HG03095 (cell line): ENCODE results near the gene RHBDD1.

Experiments
- ATAC-seq: cut with Tn5 transposase; IDR thresholded peaks from one replicate; pipeline ENCODE4 v1.9.1; 2021; ENCODE audit warnings: moderate library complexity; ENCODE audit not compliant: unreplicated experiment

RHBDD1 gene, protein sequence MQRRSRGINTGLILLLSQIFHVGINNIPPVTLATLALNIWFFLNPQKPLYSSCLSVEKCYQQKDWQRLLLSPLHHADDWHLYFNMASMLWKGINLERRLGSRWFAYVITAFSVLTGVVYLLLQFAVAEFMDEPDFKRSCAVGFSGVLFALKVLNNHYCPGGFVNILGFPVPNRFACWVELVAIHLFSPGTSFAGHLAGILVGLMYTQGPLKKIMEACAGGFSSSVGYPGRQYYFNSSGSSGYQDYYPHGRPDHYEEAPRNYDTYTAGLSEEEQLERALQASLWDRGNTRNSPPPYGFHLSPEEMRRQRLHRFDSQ

DNA sequence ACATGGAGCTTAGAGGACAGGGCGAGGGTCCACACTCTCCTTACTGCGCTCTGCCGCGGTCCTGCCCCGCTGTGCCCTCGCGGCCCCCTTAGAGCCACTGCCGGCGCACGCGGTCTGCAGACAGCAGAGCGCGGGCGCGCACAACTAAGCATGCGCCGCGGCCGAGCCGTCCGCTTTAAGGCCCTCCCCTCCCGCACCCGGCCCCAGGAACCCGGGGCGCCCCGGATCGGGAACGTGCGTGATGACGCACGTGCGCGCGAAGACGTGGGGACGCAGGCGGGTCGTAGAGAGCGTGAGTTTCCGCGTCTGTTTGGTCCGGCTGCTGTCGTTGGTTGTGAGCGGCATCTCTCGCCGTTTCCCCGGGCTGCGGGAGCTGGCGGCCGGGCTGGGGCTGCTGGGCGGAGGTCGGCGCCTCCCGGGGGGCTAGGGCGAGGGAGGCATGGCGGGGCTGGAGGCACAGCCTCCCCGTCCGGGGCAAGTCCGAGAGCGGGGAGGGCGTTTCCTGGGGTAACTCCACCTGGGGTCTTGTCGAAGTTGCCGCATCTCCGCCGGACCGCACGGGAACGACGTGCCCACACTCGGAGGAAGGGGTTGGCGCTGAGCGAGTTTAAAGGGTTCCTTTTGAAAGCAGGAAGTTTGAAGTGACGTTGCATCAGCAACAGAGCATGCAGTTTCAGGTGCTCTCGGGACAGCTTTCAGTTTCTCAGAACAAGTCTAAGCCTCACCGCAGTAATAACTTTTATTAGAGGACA, at the start of gene RHBDD1:
Gene RHBDD1 (plus strand): TSS at position 259 of the 752 bp plus-strand sequence. CDS start 28,640 bp downstream, outside the sequence.
- ATAC-seq = peak; percentile 80

DNA sequence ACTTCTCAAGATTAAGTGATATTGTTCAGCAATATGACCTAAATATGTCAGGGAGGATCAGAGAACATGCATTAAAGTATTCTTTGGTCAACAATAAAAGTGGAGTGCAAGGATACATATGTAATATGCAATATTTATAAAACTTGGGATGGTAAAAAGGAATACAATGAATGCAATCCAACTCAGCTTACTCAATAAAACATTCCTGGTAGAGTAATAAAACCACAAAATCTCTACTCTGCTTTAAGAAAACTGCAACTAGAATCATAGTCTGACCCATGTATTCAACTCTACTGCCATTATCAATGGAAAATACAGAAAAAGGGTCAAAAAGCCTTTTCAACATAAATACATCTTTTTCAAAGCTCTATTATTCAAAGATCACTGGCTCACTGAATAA, 47.8 kb upstream of the RHBDD1 start:
- no peak for ATAC-seq

DNA sequence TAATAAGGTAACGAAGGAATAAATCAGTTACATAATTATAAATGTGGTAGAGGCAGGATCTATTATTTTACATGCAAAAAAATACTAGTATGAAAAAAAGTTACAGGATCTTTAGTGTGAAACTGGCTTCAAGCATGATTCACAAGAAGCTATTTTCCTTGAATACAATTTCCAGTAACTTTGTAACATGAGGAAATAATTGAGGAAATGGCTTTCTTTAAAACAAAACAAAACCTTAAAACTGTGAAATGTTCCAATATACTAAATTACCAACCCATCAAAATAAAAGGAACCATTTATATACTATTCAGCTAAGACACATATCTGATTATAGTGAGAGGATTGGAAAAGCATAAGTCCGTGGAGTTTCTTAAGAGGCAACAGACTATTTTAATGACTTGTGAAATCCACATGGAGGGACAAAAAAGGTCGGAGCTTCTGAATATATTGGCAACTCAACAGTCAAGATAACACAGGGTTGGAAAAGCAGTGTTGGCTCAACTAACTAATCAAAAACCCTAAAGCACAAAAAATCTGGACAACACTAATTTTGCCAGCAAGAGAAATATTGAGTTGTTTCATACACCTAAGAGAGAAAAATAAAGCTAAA, 46.9 kb upstream of the RHBDD1 start:
- ATAC-seq = no peak

DNA sequence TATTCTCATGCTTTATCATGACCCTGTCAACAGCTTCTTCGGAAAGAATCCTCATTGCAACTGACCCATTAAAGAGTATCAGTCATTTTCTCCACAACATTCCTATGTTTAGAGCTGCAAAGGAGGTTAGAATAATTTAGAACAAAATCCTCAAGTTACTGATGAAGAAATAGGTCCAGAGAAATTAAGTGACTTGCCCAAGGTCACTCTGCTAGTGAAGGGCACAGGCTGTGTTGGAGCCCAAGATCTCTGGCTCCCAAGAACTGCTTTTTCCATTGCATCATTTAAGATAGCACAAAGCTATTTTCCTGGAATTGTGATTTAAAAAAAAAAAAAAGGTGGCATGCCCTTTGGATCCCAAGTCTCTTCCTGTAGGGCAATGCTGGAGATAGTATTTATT, 45.8 kb upstream of the RHBDD1 start:
- ATAC-seq = no peak

DNA sequence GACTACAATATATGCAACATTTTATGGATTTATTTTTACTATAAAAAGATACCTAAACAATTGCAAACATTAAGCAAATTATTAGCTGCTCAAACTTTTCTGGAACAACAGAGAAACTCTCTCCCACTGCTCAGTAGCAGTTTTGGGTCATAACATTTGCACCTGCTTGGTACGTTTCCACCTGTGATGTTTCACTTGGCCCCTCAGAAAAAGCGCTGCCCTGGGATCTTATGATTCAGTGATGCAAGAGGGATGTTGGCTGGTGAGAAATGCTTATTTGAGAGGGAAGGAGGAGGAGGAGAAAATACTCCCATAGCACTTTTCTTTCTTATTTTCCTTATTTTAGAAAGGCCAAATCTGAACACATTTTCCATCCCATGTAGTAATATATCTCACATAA, 45.4 kb upstream of the RHBDD1 start:
- no peak for ATAC-seq

DNA sequence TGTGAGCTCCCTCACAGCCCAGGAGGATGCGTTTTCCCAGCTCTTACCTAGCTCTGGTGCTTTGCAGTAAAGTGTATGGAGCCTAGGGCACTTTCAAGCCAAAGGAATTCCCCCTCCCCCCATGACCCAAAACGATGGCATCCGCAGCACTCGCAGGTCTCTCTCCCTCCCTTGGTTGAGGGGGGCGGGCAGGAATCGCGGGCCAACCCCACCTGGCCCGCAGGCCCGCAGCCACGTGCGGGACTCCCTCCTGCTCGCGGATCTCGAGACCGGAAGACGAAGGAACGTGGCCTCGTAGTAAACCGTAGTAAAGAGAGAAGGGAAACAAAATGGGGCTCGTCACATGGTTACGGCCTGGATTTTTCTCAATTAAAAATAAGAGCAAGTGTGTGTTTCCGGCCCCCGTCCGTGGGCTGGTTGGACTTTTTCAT, 44.8 kb upstream of the RHBDD1 start:
- ATAC-seq = peak; percentile 51

DNA sequence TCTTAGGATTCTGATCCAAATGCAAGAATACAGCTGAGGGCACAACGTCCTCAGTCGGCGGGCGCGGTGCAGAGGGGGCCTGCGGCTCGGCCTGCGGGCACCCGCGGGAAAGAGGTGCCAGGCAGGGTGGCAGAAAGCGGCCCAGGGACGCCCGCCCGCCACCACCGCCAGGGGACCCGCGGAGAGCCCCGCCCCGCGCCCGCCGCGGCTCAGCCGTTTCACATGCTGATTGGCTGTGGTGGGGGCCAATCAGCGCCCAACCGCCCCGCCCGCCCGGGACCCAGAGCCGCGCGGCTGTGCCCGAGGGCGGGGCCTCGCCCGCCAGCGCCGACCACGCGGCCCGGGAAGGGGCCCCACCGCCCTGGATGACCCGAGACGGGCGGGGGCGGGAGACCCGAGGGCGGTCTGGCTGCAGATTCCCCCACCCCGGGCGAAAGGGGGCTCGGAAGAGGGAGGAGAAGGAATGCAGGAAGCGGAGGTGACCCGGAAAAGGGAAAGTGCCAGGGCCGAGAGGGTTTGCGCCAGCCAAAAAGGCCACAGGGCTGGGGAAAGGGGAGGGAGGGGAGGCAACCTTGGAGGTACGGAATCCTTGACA, 44.3 kb upstream of the RHBDD1 start:
- ATAC-seq = peak; percentile 99

DNA sequence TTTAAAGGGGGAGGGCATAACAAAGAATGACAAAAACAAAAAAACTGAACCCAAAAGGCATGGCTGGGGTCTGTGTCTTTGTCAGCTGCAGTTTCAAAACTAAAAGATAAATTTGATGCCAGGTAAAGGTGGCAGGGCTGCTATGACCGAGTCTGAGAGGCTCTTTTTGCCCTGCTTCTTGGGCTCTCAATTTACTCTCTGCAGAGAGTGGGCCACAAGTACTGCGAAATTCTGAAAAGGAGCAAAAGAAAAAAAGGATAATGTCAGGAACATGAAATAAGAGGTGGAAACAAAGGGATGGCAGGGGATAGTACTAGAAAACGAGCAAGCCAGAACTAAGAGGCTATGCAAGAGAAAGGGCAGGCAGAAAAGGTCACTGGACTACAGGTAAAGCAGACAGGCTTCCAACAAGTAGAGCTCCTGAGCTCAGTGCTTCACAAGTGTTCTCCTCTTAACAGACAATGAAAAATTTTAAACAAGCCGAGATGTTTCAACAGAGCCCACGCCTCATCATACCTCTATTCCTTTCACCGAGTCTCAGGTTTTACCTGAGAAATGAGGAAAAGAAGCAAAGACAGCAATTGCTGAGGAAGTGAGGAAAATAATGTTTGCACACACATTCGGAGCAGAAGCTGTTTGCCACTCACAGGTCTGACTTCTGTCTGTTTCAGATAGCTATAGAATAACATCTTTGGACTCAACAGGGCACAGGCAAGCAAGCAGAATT, 43.5 kb upstream of the RHBDD1 start:
- ATAC-seq = no peak

DNA sequence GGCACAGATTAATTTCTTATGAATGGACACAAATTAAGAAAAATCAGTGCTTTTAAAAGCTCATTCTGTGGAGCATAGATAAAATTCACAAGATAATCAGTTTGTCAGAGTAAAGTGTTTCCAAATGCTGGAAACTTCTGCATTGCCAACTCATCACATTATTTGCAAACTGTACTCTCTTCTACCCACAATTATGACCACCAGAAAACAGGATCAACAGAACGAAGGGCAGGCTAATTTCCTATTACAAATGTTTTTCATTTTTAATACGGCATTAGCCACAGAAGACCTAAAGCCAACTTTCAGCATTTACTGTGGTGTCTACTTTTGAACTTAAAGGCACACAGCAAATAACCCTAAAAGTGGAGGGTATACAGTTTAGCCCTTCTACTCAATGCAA, 42.2 kb upstream of the RHBDD1 start:
- ATAC-seq = no peak

DNA sequence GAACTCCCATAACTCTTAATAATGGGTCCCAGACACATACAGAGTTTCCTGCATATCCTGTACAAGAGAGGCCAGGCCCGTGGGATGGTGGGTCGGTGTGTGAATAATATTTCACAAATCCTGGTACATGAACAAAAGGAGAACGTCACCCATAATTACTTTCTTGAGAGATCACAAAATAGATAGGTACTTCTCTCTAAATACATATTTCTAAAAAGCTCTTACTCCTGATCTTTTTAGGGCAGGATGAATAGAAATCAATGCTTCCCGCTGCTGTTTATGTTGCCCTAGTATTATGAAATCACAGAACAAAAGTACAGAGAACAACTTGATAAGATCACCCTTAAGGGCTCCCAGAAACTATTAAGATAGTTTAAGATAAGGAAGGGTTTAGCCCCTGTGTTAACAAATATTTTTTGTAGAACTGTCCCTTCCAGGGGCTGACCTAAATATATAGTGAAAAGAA, 41.6 kb upstream of the RHBDD1 start:
- ATAC-seq = no peak

DNA sequence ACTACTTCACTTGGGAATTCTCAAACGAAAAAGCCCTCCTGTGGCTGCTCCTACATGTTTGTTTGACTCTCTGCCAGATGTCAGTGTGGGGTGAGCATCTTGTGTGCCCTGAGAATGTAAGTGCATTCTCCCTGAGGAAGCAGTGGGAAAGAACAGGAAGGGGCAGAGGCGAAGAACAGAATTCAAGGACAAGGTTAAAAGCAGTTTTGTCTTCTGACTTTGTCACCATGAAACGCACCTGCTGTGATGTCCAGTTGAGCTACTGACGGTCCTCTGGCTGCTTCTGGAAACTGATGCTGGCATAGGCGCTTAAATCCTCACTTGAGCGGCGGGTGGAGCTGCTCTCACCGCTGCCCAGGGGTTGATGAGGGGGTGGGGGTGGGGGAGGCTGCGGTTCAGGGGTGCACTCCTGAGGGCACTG, 41.1 kb upstream of the RHBDD1 start:
- ATAC-seq = no peak

DNA sequence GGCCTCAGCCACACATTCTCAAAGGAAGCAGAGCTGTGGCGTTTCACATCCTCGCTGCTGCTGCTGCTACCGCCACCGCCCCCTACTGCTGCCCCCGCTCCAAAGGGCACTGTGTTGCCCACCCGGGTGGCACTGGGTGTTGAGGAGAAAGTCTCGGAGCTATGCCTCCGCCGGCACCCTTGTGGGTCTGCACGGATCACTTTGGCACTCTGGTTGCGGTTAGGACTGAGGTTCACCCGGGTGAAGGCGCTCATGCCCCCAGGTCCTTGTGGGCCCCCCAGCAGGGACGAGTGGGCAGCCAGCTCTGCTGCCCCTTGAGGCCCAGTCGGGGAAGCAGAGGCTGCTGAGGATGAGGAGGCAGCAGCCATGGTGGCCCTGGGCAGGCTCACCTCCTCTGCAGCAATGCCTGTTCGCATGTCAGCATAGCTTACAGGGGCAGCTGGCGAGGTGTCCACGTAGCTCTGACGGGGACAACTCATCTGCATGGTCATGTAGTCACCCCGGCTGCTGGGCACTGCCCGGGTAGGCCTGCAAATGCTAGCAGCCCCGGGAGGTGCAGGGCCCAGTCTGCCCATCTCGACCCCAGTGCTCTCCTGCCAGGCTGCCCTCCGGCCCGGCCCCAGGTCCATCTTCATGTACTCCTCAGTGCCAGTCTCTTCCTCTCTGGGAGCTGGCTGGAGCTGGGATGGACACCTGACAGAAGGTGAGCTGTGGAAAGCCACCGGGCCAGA, 40.4 kb upstream of the RHBDD1 start:
- ATAC-seq = no peak

DNA sequence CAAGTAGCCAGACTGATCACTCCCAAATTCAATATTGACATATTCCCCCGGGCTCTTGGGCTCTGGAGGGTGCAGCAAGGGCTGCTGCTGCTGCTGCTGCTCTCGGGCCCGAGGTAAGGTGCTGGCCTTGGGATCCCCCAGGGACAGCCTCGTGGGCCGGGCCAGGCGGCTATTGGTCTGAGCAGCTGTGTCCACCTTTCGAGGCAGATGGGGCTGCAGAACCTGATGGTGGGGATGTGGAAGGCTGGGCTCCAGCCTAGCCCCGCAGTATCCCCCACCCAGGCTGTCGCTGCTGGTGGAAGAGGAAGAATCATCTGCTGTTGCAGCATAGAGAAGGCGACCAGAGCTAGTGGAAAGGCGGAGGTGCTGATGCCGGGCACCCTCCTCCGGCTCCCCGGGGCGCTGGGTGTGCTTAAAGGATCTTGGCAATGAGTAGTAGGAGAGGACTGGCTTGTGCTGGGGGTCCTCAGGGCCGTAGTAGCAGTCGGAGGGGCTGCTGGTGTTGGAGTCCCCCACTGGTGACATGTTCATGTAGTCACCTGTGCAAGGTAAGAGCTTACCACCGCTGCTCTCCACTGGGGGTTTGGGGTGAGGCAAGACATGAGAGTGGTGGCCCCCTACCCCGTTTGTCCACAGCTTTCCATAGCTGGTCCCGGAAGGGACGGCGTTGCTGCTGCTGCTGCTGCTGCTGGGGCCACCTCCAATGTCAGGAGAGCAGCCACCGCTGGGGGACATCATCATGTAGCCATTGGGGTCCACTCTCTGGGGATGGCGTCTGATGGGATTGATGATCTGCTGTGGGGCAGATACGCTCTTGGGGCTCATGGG, 39.6 kb upstream of the RHBDD1 start:
- no peak for ATAC-seq

DNA sequence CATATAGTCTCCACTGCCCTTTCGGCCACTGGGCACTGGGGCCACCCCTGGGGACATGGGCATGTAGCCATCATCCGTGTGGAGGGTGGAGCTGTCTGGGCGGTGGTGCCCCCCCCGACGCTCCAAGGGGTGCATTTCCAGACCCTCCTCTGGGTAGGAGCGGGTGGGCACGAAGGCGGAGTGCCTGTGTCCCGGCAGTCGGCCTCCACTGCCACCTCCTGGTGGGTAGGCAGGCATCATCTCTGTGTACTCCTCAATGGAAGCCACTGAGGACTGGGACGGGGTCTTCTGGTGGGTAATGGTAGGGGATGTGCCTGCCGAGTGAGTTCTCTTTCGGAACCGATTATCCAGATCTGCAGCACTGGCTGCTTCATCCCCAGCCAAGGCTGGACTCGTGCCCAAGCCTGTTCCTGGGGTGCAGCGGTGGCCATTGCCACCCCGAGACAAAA, 39.0 kb upstream of the RHBDD1 start:
- ATAC-seq = no peak

DNA sequence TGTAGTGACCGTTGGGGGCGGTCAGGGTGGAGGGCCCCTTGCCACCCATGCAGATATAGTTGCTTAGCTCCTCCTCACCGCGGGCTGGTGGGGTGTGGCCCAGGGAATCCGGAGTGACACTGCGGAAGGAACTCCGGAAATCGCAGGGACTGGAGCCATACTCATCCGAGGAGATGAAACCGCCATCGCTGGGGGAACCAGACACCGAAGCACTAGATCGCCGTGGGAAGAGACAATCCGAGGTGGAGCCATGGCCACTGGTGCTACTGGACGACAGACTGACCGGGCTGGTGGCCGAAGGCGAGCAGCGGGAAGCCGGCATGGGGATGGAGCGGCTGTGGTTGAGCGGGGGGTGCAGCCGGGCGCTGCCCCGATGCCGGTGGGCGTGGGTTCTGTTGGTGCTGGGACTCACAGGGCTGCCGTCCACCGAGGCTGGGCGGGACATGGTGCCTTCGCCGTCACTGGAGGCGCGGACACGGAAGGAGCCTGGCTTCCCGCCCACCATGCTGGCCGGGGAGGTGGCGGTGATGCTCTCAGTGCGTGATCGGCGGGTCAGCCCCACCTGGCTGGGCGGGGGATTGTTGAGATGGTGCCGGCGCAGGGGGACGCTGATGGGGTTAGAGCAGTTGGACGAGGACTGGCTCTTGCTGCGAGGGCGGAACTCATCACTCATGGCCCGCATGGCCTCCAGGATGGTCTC, 38.4 kb upstream of the RHBDD1 start:
- no peak for ATAC-seq

DNA sequence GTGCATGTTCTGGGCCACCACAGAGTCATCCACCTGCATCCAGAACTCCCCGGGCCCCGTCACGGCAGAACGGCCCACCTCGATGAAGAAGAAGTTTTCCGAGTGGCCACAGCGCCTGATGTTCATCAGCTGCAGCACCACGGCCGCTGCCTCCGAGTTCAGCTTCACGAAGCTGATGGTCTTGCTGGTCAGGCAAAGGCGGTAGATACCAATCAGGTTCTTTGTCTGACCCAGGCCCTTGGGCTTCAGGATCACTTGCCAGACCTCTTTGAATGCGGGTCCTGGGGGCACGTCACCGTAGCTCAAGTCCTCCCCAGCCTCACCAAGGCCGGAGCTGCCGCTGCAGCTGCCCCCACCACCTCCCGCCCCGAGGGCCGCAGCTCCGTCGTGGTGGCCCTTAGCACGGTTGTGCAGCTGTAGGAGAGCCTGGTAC, 37.8 kb upstream of the RHBDD1 start:
- ATAC-seq = no peak

DNA sequence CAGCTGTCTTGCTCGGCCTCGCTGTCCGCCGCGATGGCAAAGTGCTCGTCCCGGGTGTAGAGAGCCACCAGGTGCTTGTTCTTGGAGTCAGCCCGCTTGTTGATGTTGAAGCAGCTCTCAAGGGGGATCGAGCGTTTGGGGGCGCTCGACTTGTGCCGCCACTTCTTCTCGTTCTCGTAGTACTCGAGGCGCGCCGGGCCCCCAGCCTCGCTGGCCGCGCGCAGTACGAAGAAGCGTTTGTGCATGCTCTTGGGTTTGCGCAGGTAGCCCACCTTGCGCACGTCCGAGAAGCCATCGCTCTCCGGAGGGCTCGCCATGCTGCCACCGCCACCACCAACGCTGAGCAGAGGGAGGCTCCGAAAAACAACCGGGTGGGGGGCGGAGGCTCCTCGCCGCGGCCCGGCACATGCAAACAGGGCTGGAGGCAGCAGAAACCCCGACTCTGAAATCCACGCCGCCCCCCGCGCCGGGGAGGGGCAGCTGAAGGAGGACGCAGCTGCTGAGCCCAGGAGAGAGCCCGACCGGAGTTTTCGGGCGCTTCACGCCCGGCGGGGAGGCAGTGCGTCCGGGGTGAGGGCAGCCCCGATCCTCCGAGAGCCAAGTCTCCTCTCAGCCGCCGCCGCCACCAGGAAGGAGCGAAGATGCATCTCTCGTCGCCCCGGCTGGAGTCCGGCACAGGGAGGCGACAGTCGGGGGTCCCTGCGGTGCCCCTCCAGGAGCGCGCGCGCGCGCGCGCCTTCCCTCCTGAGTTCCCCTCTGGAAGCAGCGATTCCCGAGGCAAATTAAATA, 37.2 kb upstream of the RHBDD1 start:
- no peak for ATAC-seq
